AG04450 (cell line): ENCODE measurements around the gene TJP2. TPM values are rescaled to one million over a fixed set of nuclear protein-coding genes. Genes with fewer than 3 reads are reported as not detected.

Source experiments
- CTCF ChIA-PET: fragments of 300-600, 350-600 bp; formaldehyde crosslinking; extraction: SDS; loops from one replicate; lab custom pipeline; 2022; ENCODE audit warnings: antibody characterized with exemption, inconsistent platforms; lab: Charles Lee
- POLR2A ChIA-PET: fragments of 350-600 bp; formaldehyde crosslinking; extraction: SDS; loops from one replicate; lab custom pipeline; 2021; ENCODE audit warnings: antibody characterized with exemption, inconsistent platforms; lab: Yijun Ruan, JAX
- DNase-seq: peaks from one replicate; pipeline ENCODE4 v3.0.0-alpha.2; 2011; ENCODE audit warnings: low read depth, low spot score
- H3K27ac ChIP-seq: one replicate; pipeline ENCODE4 v1.5.1; 2012; ENCODE audit warnings: low read depth, low read length, control low read depth
- H3K27me3 ChIP-seq: one replicate; pipeline ENCODE4 v1.6.0; 2012; ENCODE audit warnings: low read length; ENCODE audit not compliant: control insufficient read depth, insufficient read depth
- H3K4me3 ChIP-seq: 2 replicates; pipeline ENCODE4 v1.5.1; 2011; ENCODE audit warnings: mild to moderate bottlenecking, low read depth, low read length, control low read depth
- H3K9me3 ChIP-seq: 2 replicates; pipeline ENCODE4 v1.5.1; 2012; ENCODE audit warnings: low read length; ENCODE audit not compliant: control insufficient read depth, insufficient read depth
- polyA plus RNA-seq: library from polyadenylated mRNA; depleted of rRNA; stranded (reverse); fragments of >200 nt; gene quantifications from 2 replicates; pipeline ENCODE4 v1.2.3, GENCODE V29; 2011
- TF ChIP-seq, protein P1 (sequence below): IDR thresholded peaks from 2 replicates; pipeline ENCODE4 v1.5.1; 2011; ENCODE audit warnings: low read depth, low read length, control low read depth, inconsistent platforms

The TJP2 gene
- polyA plus RNA-seq, 1 experiment: 50.0 TPM

DNA sequence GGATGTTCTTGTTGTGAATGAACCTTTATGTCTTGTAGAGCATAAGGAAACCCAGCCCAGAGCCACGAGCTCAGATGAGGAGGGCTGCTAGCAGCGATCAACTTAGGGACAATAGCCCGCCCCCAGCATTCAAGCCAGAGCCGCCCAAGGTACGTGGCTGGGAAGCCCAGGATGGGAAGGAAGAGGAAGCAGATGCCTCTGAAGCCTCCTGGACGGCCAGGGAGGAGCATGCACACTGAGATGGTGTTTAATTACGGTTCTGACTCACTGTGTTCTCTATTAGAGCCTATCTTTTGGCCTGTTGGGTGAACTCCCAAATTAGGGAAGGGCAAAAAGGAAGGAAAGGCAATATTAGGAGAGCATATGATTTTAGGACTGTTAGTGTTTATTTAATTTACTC, 75.3 kb downstream of the TJP2 start:
- ChIA-PET POLR2A (no interaction called here), CTCF (interaction anchor here (3.7 kb wide), 1 partner anchor 26 kb away, joined by 20 read pairs; no protein-coding TSS in a partner anchor)
- Histone ChIP-seq H3K9me3 (no peaks in the 10 kb centered on the region), H3K27ac (no peak overlapping the region), H3K27me3 (no peaks in the 10 kb centered on the region), H3K4me3 (no peak overlapping the region)
- no peak for DNase-seq
- TF ChIP-seq, protein P1, sequence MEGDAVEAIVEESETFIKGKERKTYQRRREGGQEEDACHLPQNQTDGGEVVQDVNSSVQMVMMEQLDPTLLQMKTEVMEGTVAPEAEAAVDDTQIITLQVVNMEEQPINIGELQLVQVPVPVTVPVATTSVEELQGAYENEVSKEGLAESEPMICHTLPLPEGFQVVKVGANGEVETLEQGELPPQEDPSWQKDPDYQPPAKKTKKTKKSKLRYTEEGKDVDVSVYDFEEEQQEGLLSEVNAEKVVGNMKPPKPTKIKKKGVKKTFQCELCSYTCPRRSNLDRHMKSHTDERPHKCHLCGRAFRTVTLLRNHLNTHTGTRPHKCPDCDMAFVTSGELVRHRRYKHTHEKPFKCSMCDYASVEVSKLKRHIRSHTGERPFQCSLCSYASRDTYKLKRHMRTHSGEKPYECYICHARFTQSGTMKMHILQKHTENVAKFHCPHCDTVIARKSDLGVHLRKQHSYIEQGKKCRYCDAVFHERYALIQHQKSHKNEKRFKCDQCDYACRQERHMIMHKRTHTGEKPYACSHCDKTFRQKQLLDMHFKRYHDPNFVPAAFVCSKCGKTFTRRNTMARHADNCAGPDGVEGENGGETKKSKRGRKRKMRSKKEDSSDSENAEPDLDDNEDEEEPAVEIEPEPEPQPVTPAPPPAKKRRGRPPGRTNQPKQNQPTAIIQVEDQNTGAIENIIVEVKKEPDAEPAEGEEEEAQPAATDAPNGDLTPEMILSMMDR: no peak

DNA sequence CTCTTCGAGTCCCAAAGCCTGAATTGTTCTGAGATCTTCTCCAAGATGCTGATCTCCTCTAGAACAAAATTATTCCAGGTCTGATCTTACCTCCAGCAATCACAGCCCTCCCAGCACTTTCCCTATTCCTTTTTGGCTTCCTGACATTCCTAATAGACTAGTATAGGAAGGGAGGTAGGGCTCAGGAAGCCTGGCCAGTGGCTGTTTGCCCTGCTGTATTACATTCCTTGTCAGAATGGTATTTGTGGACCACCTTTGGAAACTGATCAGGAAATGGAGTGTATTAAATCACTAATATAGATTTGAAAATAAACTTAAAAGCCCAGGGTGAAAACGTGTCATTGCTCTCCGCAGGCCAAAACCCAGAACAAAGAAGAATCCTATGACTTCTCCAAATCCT, 76.6 kb downstream of the TJP2 start:
- Histone ChIP-seq H3K27ac (no peak overlapping the region), H3K9me3 (no peaks in the 10 kb centered on the region), H3K4me3 (no peak overlapping the region), H3K27me3 (no peaks in the 10 kb centered on the region)
- CTCF ChIA-PET: no interaction called here
- POLR2A ChIA-PET: no interaction called here
- DNase-seq: no peak
- TF ChIP-seq, protein P1: no peak

DNA sequence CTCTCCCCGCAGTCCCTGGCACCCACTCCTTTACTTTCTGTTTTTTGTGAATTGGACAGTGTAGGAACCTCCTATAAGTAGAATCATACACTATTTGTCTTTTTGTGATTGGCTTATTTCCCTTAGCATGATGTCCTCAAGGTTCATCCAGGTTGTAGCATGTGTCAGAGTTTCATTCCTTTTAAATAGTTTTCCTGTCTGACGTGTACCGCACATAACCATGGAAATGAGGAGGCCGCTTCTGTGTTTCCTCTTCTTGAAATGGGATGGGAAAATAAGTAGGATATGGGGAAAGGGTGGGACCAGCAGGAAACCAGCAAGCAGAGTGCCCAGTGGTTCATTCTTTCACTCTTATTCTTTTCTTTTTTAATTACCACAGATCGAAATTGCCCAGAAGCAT, 78.4 kb downstream of the TJP2 start:
- H3K4me3 ChIP-seq: no peak overlapping the region
- no peaks in the 10 kb centered on the region for H3K9me3 ChIP-seq
- TF ChIP-seq, protein P1: no peak
- no peak for DNase-seq
- ChIA-PET CTCF (no interaction called here), POLR2A (no interaction called here)
- no peak overlapping the region for H3K27ac ChIP-seq
- no peaks in the 10 kb centered on the region for H3K27me3 ChIP-seq

DNA sequence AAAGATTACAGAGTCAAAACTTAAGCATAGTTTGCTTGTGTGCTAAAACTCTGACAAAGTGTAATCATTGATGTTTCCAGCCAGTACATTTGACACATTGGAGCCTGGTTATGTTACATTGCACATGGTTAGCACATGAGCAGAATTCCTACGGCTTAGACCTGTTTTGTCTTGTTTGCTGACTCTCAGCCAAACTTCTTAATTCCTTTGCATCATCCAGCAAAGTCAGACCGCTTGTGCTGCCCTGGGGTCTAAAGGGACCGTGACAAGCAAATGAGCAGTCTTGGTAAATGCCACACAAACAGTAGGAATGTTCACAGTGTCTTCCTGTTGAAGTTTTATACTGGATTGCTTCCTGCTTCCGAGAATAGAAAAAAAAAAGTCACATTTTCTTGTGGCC, 79.0 kb downstream of the TJP2 start:
- H3K27ac ChIP-seq: no peak overlapping the region
- ChIA-PET POLR2A (no interaction called here), CTCF (no interaction called here)
- no peaks in the 10 kb centered on the region for H3K27me3 ChIP-seq
- no peak for DNase-seq
- TF ChIP-seq, protein P1: no peak
- H3K4me3 ChIP-seq: no peak overlapping the region
- no peaks in the 10 kb centered on the region for H3K9me3 ChIP-seq

DNA sequence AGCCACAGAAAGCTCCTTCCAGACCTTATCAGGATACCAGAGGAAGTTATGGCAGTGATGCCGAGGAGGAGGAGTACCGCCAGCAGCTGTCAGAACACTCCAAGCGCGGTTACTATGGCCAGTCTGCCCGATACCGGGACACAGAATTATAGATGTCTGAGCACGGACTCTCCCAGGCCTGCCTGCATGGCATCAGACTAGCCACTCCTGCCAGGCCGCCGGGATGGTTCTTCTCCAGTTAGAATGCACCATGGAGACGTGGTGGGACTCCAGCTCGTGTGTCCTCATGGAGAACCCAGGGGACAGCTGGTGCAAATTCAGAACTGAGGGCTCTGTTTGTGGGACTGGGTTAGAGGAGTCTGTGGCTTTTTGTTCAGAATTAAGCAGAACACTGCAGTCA, 80.1 kb downstream of the TJP2 start:
- TF ChIP-seq, protein P1: no peak
- H3K27me3 ChIP-seq: no peaks in the 10 kb centered on the region
- CTCF ChIA-PET: interaction anchor here (0.5 kb wide), 1 partner anchor 136 kb away, joined by 4 read pairs; no protein-coding TSS in a partner anchor
- no peaks in the 10 kb centered on the region for H3K9me3 ChIP-seq
- POLR2A ChIA-PET: no interaction called here
- H3K27ac ChIP-seq: no peak overlapping the region
- DNase-seq: no peak
- no peak overlapping the region for H3K4me3 ChIP-seq
